A549 treated with AZD2906 at 1 μM for 4 hours (cell line): ENCODE measurements around the gene MPZL1. TPM values are rescaled to one million over a fixed set of nuclear protein-coding genes. Genes with fewer than 3 reads are reported as not detected.

Experiments used
- total RNA-seq: library from RNA; stranded (reverse); fragments of 200-300 nt; extraction: Qiagen RNA extraction; gene quantifications from 5 replicates; pipeline ENCODE4 v1.2.3, GENCODE V29; 2022

MPZL1 gene
- total RNA-seq = 101 to 114 TPM (median 107 TPM) in 5 replicates

GRCh38 chr1:167721617-167722151, at the start of gene MPZL1:
Gene MPZL1, plus strand, starts transcription at chr1:167721982. Its CDS starts 170 bp downstream, at chr1:167722152.

Other genes starting within 250 kb of the MPZL1 start
- gene CD247, start 203.5 kb upstream of the MPZL1 start, total RNA-seq = 0.36 to 0.86 TPM (median 0.64 TPM) in 5 replicates
- 71.6 to 89.6 TPM (median 82.6 TPM) in 5 replicates for gene CREG1, start 168.2 kb upstream of the MPZL1 start, total RNA-seq
- gene RCSD1, start 91.8 kb upstream of the MPZL1 start, total RNA-seq = 0.02 to 0.08 TPM (median 0.06 TPM) in 4 of 5 replicates, not detected in the other
- 0.02 to 0.13 TPM (median 0.07 TPM) in 4 of 5 replicates, not detected in the other for gene ADCY10, start 192.2 kb downstream of the MPZL1 start, total RNA-seq
- gene DCAF6, start 214.7 kb downstream of the MPZL1 start, total RNA-seq = 22.3 to 31.0 TPM (median 24.2 TPM) in 5 replicates
- 41.9 to 79.3 TPM (median 72.6 TPM) in 5 replicates for gene MPC2, start 215.1 kb downstream of the MPZL1 start, total RNA-seq